HG03354 (cell line): ENCODE results near the gene C1QA.

Experiments used
- ATAC-seq: cut with Tn5 transposase; IDR thresholded peaks from one replicate; pipeline ENCODE4 v1.9.1; 2021; ENCODE audit warnings: mild to moderate bottlenecking; ENCODE audit not compliant: unreplicated experiment, poor library complexity, severe bottlenecking

Gene C1QA

GRCh38 chr1:22611530-22611947, 24.9 kb upstream of the C1QA start:
- ATAC-seq, result no peak

- ATAC-seq, result no peak
Observed at GRCh38 chr1:22612671-22613571, 23.5 kb upstream of the C1QA start.

DNA sequence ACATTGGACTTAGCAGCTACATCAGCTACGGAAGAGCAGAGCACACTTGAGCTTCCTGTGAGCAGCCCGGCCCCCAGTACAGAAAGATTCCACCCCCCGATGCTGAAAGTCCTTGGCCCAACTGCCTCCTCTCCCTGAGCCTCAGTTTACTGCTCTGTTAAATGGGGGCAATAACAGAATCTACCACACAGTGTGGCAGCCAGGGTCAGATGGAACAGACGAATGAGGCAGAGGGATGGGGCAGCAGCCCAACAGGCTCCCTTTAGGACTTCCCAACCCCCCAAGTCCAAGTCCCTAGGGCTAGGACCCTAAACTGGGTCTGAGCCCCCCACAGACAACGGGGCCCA, 22.9 kb upstream of the C1QA start:
- no peak for ATAC-seq

GRCh38 chr1:22613951-22614350, 22.5 kb upstream of the C1QA start:
- no peak for ATAC-seq

DNA sequence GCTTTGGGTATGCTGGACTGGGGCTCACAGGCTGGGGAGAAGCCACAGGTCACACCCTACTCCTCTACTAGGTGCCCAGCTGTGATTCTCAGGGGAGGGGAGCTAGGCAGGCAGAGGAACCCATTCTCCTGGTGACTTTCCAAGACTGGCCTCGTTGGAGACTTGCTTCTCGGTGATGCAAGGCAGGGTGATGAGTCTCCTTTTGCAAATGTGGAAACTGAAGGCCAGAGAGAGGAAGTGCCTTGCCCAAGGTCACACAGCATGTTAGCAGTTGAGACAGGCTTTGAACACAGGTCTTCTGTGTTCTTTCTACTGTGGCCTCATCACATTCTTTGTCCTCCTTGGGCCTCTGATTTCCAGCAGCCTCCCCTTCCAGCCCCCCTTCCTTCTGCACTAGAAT, 20.5 kb upstream of the C1QA start:
- ATAC-seq, result no peak

- no peak for ATAC-seq
Observed at GRCh38 chr1:22616571-22616970, 19.9 kb upstream of the C1QA start.

GRCh38 chr1:22618056-22618455, 18.4 kb upstream of the C1QA start:
- ATAC-seq, result no peak

- no peak for ATAC-seq
Observed at GRCh38 chr1:22619252-22619651, 17.2 kb upstream of the C1QA start.

DNA sequence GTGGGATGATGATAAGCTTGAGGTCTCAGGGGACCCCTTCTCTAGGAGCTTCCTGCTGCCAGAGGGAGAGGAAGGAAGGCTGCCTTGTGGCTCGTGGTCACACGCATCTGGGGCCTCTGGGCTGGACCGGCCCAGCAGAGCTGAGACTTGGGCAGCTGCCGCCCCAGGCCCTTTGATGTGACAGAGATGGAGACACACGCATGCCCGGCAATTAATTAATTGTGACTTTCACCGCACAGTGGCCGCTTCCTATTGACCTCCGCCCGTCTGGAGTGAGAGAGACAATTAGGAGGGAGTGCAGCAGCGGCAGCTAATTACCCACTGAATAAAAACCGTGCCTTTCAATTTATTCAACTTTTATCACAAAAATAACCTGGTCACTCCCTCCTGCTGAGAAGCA, 16.6 kb upstream of the C1QA start:
- no peak for ATAC-seq

DNA sequence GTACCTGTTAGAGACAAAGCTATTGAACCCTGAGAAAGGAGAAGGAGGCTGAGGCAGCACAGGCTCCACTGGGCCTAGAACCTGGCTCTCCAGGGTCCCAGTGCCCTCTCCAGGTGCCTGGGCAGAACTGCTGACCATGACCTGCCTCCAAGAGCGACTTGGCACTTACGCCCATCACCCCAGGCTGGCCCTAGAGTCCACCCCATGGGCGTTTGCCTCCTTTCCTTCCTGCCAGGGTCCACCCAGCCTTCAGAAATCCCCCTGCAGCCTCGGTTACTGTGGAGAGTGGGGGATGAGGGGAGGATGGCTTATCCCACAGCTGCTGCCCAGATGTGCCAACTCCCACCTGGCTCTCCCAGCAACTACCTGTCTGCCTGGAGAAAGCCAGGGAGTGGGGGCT, 14.7 kb upstream of the C1QA start:
- no peak for ATAC-seq

DNA sequence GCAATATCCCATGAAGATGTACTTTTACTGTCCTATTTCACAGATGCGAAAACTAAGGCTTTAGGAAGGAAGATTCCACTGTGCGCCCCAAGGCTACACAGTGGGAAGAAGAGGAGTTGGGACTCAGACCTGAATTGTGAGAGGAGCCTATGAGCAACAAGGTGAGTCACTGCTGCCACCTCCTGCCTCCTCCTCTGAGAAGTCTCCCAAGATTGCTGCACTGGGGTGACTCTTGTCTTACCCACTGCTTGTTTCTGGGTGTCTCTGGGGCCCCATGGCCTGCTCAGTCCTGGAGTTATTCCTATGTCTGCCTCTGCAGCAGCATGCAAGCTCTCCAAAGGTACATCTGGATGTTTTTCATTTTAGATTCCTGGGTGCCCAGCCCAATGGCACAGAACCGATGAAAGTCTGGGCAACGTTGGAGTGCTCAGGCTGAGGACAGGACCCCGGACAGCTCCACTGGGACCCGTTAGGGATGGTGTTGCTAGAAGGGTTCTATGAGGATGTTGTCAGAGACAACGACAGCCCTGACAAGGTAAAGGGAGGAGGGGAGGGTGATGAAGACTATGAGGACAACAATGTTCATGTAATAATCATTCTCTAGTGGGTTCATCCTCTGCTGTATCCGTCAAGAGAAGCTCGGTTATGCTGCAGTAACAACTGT, 11.0 kb upstream of the C1QA start:
- ATAC-seq, result no peak

DNA sequence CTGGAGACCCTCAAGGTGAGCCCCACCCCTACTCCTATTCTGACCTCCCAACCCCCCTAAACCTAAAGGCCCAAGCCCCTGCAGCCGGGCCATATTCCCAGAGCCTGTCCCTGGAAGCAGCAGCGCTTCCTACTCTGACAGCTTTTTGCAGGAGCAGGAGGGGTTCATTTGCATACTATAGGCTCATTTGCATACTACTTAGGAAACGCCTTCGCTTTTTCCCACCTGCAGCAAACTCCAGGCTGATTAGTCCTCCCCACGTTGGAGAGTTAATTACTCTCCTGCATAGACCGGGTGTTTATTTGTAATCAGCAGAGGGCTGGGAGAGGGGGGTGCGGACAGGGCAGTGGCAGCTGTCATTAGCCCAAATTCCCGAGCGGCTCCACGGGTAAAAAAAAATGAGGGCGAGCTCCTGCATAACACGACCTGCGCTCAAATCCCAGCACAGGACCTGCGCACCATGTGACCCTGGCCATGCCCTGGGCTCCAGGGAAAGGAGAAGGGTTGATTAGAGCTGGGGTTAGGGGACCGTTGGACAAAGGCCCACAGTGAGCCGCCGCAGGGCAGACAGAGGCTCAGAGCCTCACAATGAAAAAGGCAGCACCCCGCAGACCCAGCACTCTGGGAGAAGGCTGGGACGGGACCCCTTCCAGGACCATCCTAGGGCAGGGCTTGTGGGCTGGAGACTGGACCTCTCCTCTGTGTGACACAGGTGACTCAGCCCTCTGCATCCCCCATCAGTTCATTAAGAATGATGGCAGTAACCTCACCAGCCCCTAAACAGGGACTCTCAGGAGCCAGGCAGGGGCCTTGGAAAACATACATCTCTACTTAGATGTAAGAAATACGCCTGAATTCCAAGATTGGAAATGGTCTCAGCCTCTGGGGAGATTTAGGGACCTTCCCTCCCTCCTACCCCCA, 9.9 kb upstream of the C1QA start:
- ATAC-seq, result no peak

DNA sequence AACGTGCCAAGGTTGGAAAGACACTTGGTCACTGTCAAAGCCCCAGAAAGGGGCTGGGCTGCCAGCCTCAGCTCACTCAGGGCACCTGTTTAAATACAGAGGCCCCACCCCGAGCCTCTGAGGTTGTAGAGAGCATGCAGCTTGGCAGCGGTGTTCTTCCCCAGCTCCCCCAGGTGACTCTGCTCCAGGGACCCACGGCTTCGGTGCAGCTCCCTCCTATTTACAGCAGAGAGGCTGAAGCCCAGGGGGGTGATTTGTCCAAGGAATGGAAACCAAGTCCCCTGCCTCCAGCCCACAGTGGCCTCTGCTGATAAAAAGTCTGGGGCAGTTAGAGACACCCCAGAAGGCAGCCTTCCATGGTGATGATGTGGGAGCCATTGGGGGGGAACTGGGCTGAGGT, 9.1 kb upstream of the C1QA start:
- ATAC-seq, result no peak

DNA sequence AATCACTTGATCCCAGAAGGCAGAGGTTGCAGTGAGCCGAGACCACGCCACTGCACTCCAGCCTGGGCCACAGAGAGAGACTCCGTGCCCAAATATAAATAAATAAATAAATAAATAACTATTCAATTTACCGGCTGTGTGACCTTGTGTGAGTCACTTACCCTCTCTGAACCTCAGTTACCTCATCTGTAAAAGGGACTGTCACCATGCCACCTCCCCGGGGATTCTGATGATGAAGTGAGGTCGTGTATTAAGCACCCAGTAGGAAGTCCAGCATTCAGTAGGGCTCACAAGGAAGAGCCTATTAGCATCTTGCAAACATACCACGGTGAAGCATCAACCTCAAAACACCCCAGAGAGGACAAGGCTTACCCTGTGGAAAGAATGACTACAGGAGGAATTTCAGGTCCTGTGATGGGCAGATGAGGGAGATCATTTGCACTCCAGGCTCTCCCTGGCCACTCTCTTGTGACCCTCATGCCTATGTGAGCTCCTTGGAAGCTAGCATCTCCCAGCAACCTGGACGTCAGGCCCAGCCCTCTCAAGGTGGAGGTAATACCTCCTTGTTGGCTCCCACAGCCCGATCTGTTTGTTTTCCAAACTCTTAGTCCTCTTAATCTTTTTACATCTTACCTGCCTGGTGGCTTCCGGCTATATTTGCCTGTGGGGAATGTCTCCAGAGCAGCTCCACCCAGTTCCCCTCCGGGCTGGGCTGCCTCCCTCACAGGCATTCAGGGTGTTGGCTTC, 7.6 kb upstream of the C1QA start:
- ATAC-seq, result no peak

- no peak for ATAC-seq
Observed at GRCh38 chr1:22629886-22630285, 6.5 kb upstream of the C1QA start.

DNA sequence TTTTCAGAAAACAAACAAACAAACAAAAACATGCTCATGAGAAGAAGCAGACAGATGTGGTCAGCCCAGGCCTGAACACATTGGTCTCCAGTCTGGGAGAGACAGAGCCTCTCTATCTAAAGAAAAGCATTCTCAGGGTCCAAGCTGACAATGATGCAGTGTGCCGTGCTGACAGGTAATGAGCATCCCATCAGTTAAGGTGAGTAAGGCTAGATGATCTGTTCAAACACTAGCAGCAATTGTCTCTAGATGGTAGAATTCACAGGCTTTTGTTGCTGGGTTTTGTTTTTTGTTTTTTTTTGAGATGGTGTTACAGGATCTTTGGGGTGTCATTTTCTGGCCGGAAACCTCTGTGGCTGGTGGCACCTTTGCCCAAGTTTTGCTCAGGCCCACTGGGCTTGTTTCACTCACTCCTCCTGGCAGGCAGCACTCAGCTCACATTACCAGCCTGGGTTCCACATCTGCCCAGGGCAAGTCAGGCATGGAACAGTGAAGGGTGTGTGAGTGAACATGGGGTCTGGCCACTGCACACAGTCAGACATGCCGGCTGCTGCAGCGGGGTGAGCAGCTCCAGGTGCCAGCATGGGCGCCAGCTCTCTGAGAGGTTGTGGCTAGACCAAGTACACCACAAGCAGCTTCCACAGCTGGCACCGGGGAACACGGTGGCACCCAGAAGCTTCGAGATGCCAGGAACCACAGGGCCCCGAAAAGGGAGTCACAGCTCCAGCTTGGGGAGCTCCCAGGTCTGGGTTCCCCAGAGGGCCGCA, 2.5 kb upstream of the C1QA start:
- ATAC-seq, result no peak

DNA sequence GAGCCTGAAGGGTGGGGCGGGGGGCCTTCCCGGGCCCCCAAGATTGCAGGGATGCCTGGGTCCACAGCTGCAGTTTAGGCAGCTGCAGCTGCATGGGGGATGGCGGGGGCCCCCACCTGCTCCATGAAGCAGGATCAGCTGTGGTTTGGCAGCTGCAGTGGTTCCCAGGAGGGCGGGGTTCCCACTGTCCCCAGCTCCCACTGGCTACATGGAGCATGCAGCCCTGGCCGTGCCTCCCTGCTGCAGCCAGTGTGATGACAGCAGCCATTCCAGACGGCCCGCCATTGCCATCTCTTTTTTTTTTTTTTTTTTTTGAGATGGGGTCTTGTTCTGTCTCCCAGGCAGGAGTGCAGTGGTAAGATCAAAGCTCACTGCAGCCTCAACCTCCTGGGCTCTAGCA, 992 bp upstream of the C1QA start:
- no peak for ATAC-seq

- no peak for ATAC-seq
Observed at GRCh38 chr1:22636927-22637326, 499 bp downstream of the C1QA start.

DNA sequence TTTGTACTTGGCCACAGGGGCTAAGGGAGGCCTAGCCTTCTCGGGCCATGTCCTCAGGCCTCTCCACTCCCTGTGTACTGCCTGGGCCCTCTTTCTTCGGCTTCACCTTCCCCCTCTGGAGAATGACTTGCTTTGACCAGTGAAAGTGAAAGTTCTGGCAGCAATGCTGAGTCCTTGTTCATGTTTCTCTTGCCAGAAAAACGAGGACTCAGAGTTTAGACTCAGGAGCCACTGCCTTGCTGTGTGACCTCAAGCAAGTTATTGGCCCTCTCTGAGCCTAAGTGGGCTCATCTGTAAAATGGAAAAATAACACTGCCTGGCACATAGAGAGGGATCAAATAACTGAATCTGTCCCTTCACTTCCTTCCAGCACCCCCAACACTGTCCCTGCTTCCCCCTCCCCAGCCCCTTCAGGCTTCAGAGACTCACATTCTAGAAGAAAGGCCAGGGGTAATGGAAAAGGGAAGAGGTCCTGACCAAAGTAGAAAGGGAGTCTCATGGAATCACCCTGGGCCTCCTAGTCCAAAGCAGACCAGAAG, 1.5 kb downstream of the C1QA start:
- ATAC-seq, result no peak
